Gastroesophageal sphincter (tissue), 4 donors: Measurements from ENCODE around the gene RAB5B. TPM values are rescaled to one million over a fixed set of nuclear protein-coding genes. Genes with fewer than 3 reads are reported as not detected.
"Not testable (repeated sequence)": the region's sequence is repeated elsewhere in the genome, so short reads cannot be mapped to it uniquely, and the experiment has no call there.

Source experiments
- ATAC-seq: fragments of 150-250 bp; one replicate; pipeline ENCODE4 v1.9.1; 2016; ENCODE audit warnings: mild to moderate bottlenecking, moderate library complexity
- H3K27ac ChIP-seq, 4 donors: fragments of 200-600 bp; sonication (generic) in 3 of 4; 1 replicate in 3 of 4; 2 replicates in 1 of 4; pipeline ENCODE4 v1.5.1; 2016 to 2019
- H3K27me3 ChIP-seq: fragments of 200-600 bp; sonication (generic); one replicate; pipeline ENCODE4 v1.5.1; 2019
- H3K36me3 ChIP-seq, 2 donors: fragments of 200-600 bp; sonication (generic); one replicate each; pipeline ENCODE4 v1.5.1; 2019; ENCODE audit warnings: control low read depth in 1 of 2
- H3K4me1 ChIP-seq, 3 donors: fragments of 200-600 bp; sonication (generic); 1 replicate in 2 of 3; 2 replicates in 1 of 3; pipeline ENCODE4 v1.5.1; 2016 to 2019; ENCODE audit warnings: control low read depth in 2 of 3
- H3K4me3 ChIP-seq, 2 donors: fragments of 200-600 bp; sonication (generic); one replicate each; pipeline ENCODE4 v1.5.1; 2019; ENCODE audit warnings: mild to moderate bottlenecking in 1 of 2, moderate library complexity in 1 of 2
- H3K9me3 ChIP-seq, 3 donors: fragments of 200-600 bp; sonication (generic); one replicate each; pipeline ENCODE4 v1.5.1; 2017 to 2019; ENCODE audit warnings: control low read depth in 2 of 3
- CTCF ChIP-seq, 4 experiments: fragments of 200-600 bp in 2 of 4; fragments of 450-650 bp in 2 of 4; sonication (generic) in 1 of 4; IDR thresholded peaks; one replicate each; pipeline ENCODE4 v1.5.1; 2017 to 2019; ENCODE audit warnings: antibody characterized with exemption in 4 of 4, mild to moderate bottlenecking in 2 of 4, moderate library complexity in 2 of 4
- EP300 ChIP-seq: sonication (generic); formaldehyde crosslinking; IDR thresholded peaks from one replicate; pipeline ENCODE4 v1.6.1; 2017; ENCODE audit warnings: antibody characterized with exemption, mild to moderate bottlenecking
- POLR2A ChIP-seq, 2 donors: fragments of 450-650 bp; IDR thresholded peaks; one replicate each; pipeline ENCODE4 v1.6.1; 2017; ENCODE audit warnings: antibody characterized with exemption in 2 of 2, mild to moderate bottlenecking in 2 of 2, moderate library complexity in 1 of 2
- POLR2AphosphoS5 ChIP-seq: sonication (generic); formaldehyde crosslinking; IDR thresholded peaks from one replicate; pipeline ENCODE4 v1.6.1; 2017; ENCODE audit warnings: antibody characterized with exemption
- WGBS, 2 donors: methylation state at CpG; one replicate each; pipeline ENCODE4 v1.1.5; 2018; ENCODE audit warnings: low coverage in 1 of 2; 5-methylcytosine and 5-hydroxymethylcytosine counted together
- total RNA-seq, 4 donors: library from RNA; depleted of rRNA; stranded (reverse); fragments of >200 nt; gene quantifications; one replicate each; pipeline ENCODE4 v1.1.0, GENCODE V29; 2016

RAB5B gene
- total RNA-seq, 4 donors from 2014 or later, result 113 to 169 (median 142) TPM

- H3K36me3 ChIP-seq, result peaks cover 0 to 51% of the 10 kb centered on the region in 2 donors
- 56 to 59% methylated on average over 13 of the region's 14 CpGs for WGBS, 2 donors
- ATAC-seq, result no peak
- peak overlapping the region; percentile 84 to 96 (median 92) for H3K27ac ChIP-seq
- H3K4me3 ChIP-seq, result peak overlapping the region; percentile 64 to 71
- H3K9me3 ChIP-seq, result no peaks in the 10 kb centered on the region
- no peaks in the 10 kb centered on the region for H3K27me3 ChIP-seq
- TF ChIP-seq EP300, result no peak
- TF ChIP-seq POLR2AphosphoS5, result no peak
- TF ChIP-seq CTCF (IDR thresholded peaks at IDR 0.05), result peak in 2 of 4 experiments; percentile 17 to 23
- peaks cover 4 to 22% (median 4%) of the 10 kb centered on the region in 3 donors for H3K4me1 ChIP-seq
Measured at GRCh38 chr12:56040963-56041551, 67.2 kb downstream of the RAB5B start.

- 0% methylated on average over 10 to 31 of the region's 50 CpGs for WGBS, 2 donors
- peaks cover 0 to 46% of the 10 kb centered on the region in 2 donors for H3K36me3 ChIP-seq
- H3K4me1 ChIP-seq, result peaks cover 4 to 25% (median 4%) of the 10 kb centered on the region in 3 donors
- H3K4me3 ChIP-seq, result peak within 1 kb of the TSS; percentile 64 to 71
- peak; percentile 94 for TF ChIP-seq POLR2A (IDR thresholded peaks at IDR 0.05)
- TF ChIP-seq CTCF (IDR thresholded peaks at IDR 0.05), result peak; percentile 2 to 74 (median 16)
- peak; percentile 99 for TF ChIP-seq POLR2AphosphoS5
- TF ChIP-seq EP300, result no peak
- H3K9me3 ChIP-seq, result no peaks in the 10 kb centered on the region
- peak; percentile 98 for ATAC-seq
- peak within 1 kb of the TSS; percentile 84 to 96 (median 92) for H3K27ac ChIP-seq
- no peaks in the 10 kb centered on the region for H3K27me3 ChIP-seq
Measured at GRCh38 chr12:56041552-56042429, 67.9 kb downstream of the RAB5B start, which contains the start of gene RPS26. Gene RPS26, plus strand, starts transcription at chr12:56041918. Its CDS starts 249 bp downstream, at chr12:56042167.

GRCh38 chr12:56042430-56042813 lies 68.5 kb downstream of the RAB5B start:
- not testable (repeated sequence) for ATAC-seq, H3K27me3 ChIP-seq, H3K9me3 ChIP-seq
- H3K36me3 ChIP-seq, result peaks cover 0 to 39% of the 10 kb centered on the region in 2 donors
- peak overlapping the region; percentile 84 to 96 (median 92) for H3K27ac ChIP-seq
- WGBS, 2 donors, result 0 to 1% methylated on average over 10 to 15 of the region's 20 CpGs
- peaks cover 4 to 31% (median 4%) of the 10 kb centered on the region in 3 donors for H3K4me1 ChIP-seq
- H3K4me3 ChIP-seq, result peak overlapping the region; percentile 64 to 71

GRCh38 chr12:56042843-56043242 lies 69.0 kb downstream of the RAB5B start:
- H3K4me1 ChIP-seq, result peaks cover 4 to 34% (median 4%) of the 10 kb centered on the region in 3 donors
- TF ChIP-seq EP300 (no peak), POLR2A (IDR thresholded peaks at IDR 0.05) (no peak), CTCF (IDR thresholded peaks at IDR 0.05) (no peak), POLR2AphosphoS5 (no peak)
- WGBS, 2 donors, result 40% methylated on average over 8 to 9 of the region's 9 CpGs

More at GRCh38 chr12:56042843-56043242, 69.0 kb downstream of the RAB5B start:
- H3K27ac ChIP-seq, result peak overlapping the region in 3 of 4 donors; percentile 91 to 96 (median 94)
- H3K4me3 ChIP-seq, result peak overlapping the region; percentile 64 to 71
- H3K9me3 ChIP-seq, result no peaks in the 10 kb centered on the region
- ATAC-seq, result no peak
- H3K27me3 ChIP-seq, result no peaks in the 10 kb centered on the region
- H3K36me3 ChIP-seq, result peaks cover 0 to 37% of the 10 kb centered on the region in 2 donors

Other genes starting within 250 kb of the RAB5B start
- 100 to 1,000 TPM; 500 to 856 (median 792) TPM for gene CD63, start 245.1 kb upstream of the RAB5B start, total RNA-seq
- gene GDF11, start 231.0 kb upstream of the RAB5B start, total RNA-seq, result 1 to 10 TPM; 2.8 to 9.8 (median 3.6) TPM
- 10 to 100 TPM; 50.3 to 90.5 (median 63.3) TPM for gene SARNP, start 156.4 kb upstream of the RAB5B start, total RNA-seq
- gene ORMDL2, start 156.0 kb upstream of the RAB5B start, total RNA-seq, result 10 to 100 TPM in 3 of 4 donors, 1 to 10 TPM in 1; 9.2 to 13.1 (median 11.9) TPM
- 10 to 100 TPM; 16.8 to 38.8 (median 29.0) TPM for gene DNAJC14, start 144.5 kb upstream of the RAB5B start, total RNA-seq
- 10 to 100 TPM in 1 of 4 donors, 1 to 10 TPM in 3; 1.4 to 29.5 (median 7.2) TPM for gene MMP19, start 131.1 kb upstream of the RAB5B start, total RNA-seq
- gene PYM1, start 46.2 kb upstream of the RAB5B start, total RNA-seq, result 10 to 100 TPM; 20.8 to 30.2 (median 26.8) TPM
- 10 to 100 TPM; 21.9 to 80.3 (median 37.4) TPM for gene DGKA, start 42.9 kb upstream of the RAB5B start, total RNA-seq
- 1 to 10 TPM in 1 of 4 donors, under 1 TPM in 2, not detected in 1; 0.20 to 4.7 (median 0.67) TPM for gene PMEL, start 8.0 kb upstream of the RAB5B start, total RNA-seq
- gene CDK2, start 7.2 kb upstream of the RAB5B start, total RNA-seq, result 10 to 100 TPM; 22.1 to 54.4 (median 31.2) TPM
- 10 to 100 TPM; 17.3 to 30.7 (median 24.0) TPM for gene SUOX, start 23.2 kb downstream of the RAB5B start, total RNA-seq
- gene IKZF4, start 47.0 kb downstream of the RAB5B start, total RNA-seq, result 1 to 10 TPM; 5.1 to 7.3 (median 6.5) TPM
- gene RPS26, start 67.8 kb downstream of the RAB5B start, total RNA-seq, result 1,000 to 10,000 TPM in 2 of 4 donors, 100 to 1,000 TPM in 2; 295 to 1,263 (median 759) TPM
- 10 to 100 TPM; 17.3 to 41.1 (median 22.3) TPM for gene ERBB3, start 106.1 kb downstream of the RAB5B start, total RNA-seq
- gene PA2G4, start 130.5 kb downstream of the RAB5B start, total RNA-seq, result 100 to 1,000 TPM in 3 of 4 donors, 10 to 100 TPM in 1; 99.4 to 115 (median 110) TPM
- gene RPL41, start 142.6 kb downstream of the RAB5B start, total RNA-seq, result 1,000 to 10,000 TPM; 1,487 to 4,346 (median 2,874) TPM
- 1 to 10 TPM; 5.0 to 7.4 (median 5.8) TPM for gene ZC3H10, start 144.2 kb downstream of the RAB5B start, total RNA-seq
- gene ESYT1, start 154.2 kb downstream of the RAB5B start, total RNA-seq, result 100 to 1,000 TPM; 128 to 234 (median 167) TPM
- gene MYL6B, start 178.5 kb downstream of the RAB5B start, total RNA-seq, result 10 to 100 TPM; 14.3 to 57.9 (median 28.0) TPM
- gene MYL6, start 184.3 kb downstream of the RAB5B start, total RNA-seq, result 1,000 to 10,000 TPM; 5,300 to 6,545 (median 5,874) TPM
- gene SMARCC2, start 215.4 kb downstream of the RAB5B start, total RNA-seq, result 100 to 1,000 TPM in 1 of 4 donors, 10 to 100 TPM in 3; 76.5 to 109 (median 85.1) TPM
- gene RNF41, start 247.8 kb downstream of the RAB5B start, total RNA-seq, result 100 to 1,000 TPM in 2 of 4 donors, 10 to 100 TPM in 2; 63.7 to 119 (median 102) TPM